ENCODE measurements around the gene KCNQ1. TPM values are rescaled to one million over a fixed set of nuclear protein-coding genes. Genes with fewer than 3 reads are reported as not detected.
A peak's percentile ranks its signal among the peaks of the same experiment; 100 is the strongest.

KCNQ1 gene
- total RNA-seq, 4 donors from 2014 or later, result 2.6 to 12.7 (median 4.9) TPM

GRCh38 chr11:2740275-2740940 lies 295.6 kb downstream of the KCNQ1 start:
- Histone ChIP-seq H3K27me3 (no peaks in the 10 kb centered on the region), H3K4me1 (peaks cover 0 to 17% (median 5%) of the 10 kb centered on the region in 3 donors), H3K36me3 (no peaks in the 10 kb centered on the region), H3K9me3 (no peaks in the 10 kb centered on the region), H3K27ac (no peak overlapping the region), H3K4me3 (no peak overlapping the region)
- 94 to 97% methylated on average over 7 to 10 of the region's 17 CpGs for WGBS, 2 donors (ENCODE audit: low coverage in 1 of 2)
- no peak for ATAC-seq
- no peak for TF ChIP-seq POLR2AphosphoS5 (IDR thresholded peaks at IDR 0.05)
- TF ChIP-seq CTCF (IDR thresholded peaks at IDR 0.05), result no peak
- no peak for TF ChIP-seq EP300 (IDR thresholded peaks at IDR 0.05)
- no peak for TF ChIP-seq POLR2A (IDR thresholded peaks at IDR 0.05)

GRCh38 chr11:2741006-2741376 lies 296.2 kb downstream of the KCNQ1 start:
- Histone ChIP-seq H3K9me3 (no peaks in the 10 kb centered on the region), H3K27me3 (no peaks in the 10 kb centered on the region), H3K4me1 (peaks cover 0 to 17% (median 5%) of the 10 kb centered on the region in 3 donors), H3K36me3 (no peaks in the 10 kb centered on the region), H3K4me3 (no peak overlapping the region), H3K27ac (peak overlapping the region in 1 of 4 donors; percentile 74)
- ATAC-seq, result no peak
- TF ChIP-seq POLR2A (IDR thresholded peaks at IDR 0.05) (no peak), EP300 (IDR thresholded peaks at IDR 0.05) (no peak), CTCF (IDR thresholded peaks at IDR 0.05) (no peak), POLR2AphosphoS5 (IDR thresholded peaks at IDR 0.05) (no peak)
- WGBS, 2 donors (ENCODE audit: low coverage in 1 of 2), result 88 to 100% methylated on average over 3 of the region's 7 CpGs

- Histone ChIP-seq H3K4me1 (peaks cover 0 to 17% (median 5%) of the 10 kb centered on the region in 3 donors), H3K27me3 (no peaks in the 10 kb centered on the region), H3K36me3 (no peaks in the 10 kb centered on the region), H3K9me3 (no peaks in the 10 kb centered on the region), H3K4me3 (no peak overlapping the region), H3K27ac (peak overlapping the region in 2 of 4 donors; percentile 41 to 74)
- peak; percentile 66 for ATAC-seq
- no peak for TF ChIP-seq POLR2A (IDR thresholded peaks at IDR 0.05)
- TF ChIP-seq EP300 (IDR thresholded peaks at IDR 0.05), result no peak
- no peak for TF ChIP-seq CTCF (IDR thresholded peaks at IDR 0.05)
- TF ChIP-seq POLR2AphosphoS5 (IDR thresholded peaks at IDR 0.05), result no peak
- WGBS, 2 donors (ENCODE audit: low coverage in 1 of 2), result 57 to 81% methylated on average over 4 to 10 of the region's 18 CpGs
Measured at GRCh38 chr11:2741377-2742131, 296.7 kb downstream of the KCNQ1 start.

- ATAC-seq, result no peak
- H3K27ac ChIP-seq, result peak overlapping the region in 2 of 4 donors; percentile 41 to 74
Measured at GRCh38 chr11:2742201-2742600, 297.4 kb downstream of the KCNQ1 start.

More at GRCh38 chr11:2742201-2742600, 297.4 kb downstream of the KCNQ1 start:
- Histone ChIP-seq H3K4me1 (peaks cover 0 to 17% (median 5%) of the 10 kb centered on the region in 3 donors), H3K4me3 (no peak overlapping the region), H3K27me3 (no peaks in the 10 kb centered on the region), H3K36me3 (no peaks in the 10 kb centered on the region), H3K9me3 (no peaks in the 10 kb centered on the region)
- no CpG with 5 or more reads among the region's 5 CpGs for WGBS, 2 donors (ENCODE audit: low coverage in 1 of 2)
- no peak for TF ChIP-seq CTCF (IDR thresholded peaks at IDR 0.05)

Data from gastroesophageal sphincter (tissue), 4 donors.